ENCODE results near the gene FOXQ1. TPM values are rescaled to one million over a fixed set of nuclear protein-coding genes. Genes with fewer than 3 reads are reported as not detected.

Gene FOXQ1
- total and polyA plus RNA-seq, 2 of the 13 experiments (the other 11 are each of a cell fraction or from before 2014, with no cell fraction given), result 35.2 to 39.8 TPM

GRCh38 chr6:1267790-1268762 lies 43.8 kb upstream of the FOXQ1 start (continued):
- peak; percentile 80; the same call in 1 of the 2 replicates for TF ChIP-seq ZC3H13 (CRISPR knock-in tag; IDR thresholded peaks at IDR 0.05)
- TF ChIP-seq HNRNPL (IDR thresholded peaks at IDR 0.05; ENCODE audit: low read depth, low read length), result no peak
- TF ChIP-seq KDM5B (CRISPR knock-in tag; IDR thresholded peaks at IDR 0.05; ENCODE audit: borderline replicate concordance), result no peak
- peak; percentile 98 for TF ChIP-seq SAP130 (CRISPR knock-in tag; IDR thresholded peaks at IDR 0.05; ENCODE audit: low read depth)
- TF ChIP-seq ZBTB20 (CRISPR knock-in tag; IDR thresholded peaks at IDR 0.05; ENCODE audit: borderline replicate concordance, low read depth), result peak; percentile 100
- peak; percentile 90 for TF ChIP-seq ZMAT3 (CRISPR knock-in tag; conservative IDR thresholded peaks at IDR 0.05)
- no peak; the same call in 1 of the 2 replicates for TF ChIP-seq SNAPC5 (CRISPR knock-in tag; IDR thresholded peaks at IDR 0.05; ENCODE audit: borderline replicate concordance)
- no peak for TF ChIP-seq MAFG (CRISPR knock-in tag; IDR thresholded peaks at IDR 0.05)
- peak; percentile 86 for TF ChIP-seq ZEB1 (IDR thresholded peaks at IDR 0.05; ENCODE audit: insufficient replicate concordance, low read depth)
- TF ChIP-seq CREB1 (IDR thresholded peaks at IDR 0.05), result peak; percentile 63; the same call in 1 of the 2 replicates
- peak; percentile 93 for TF ChIP-seq CREB1 (CRISPR knock-in tag; IDR thresholded peaks at IDR 0.05)
- no peak for TF ChIP-seq ZNF569 (CRISPR knock-in tag; IDR thresholded peaks at IDR 0.05; ENCODE audit: borderline replicate concordance)
- peak; percentile 95 for TF ChIP-seq ZNF12 (CRISPR knock-in tag; IDR thresholded peaks at IDR 0.05)
- no peak for TF ChIP-seq ZFP36 (IDR thresholded peaks at IDR 0.05; ENCODE audit: borderline replicate concordance, low read depth, low read length, partially characterized antibody)
- TF ChIP-seq MAFF (IDR thresholded peaks at IDR 0.05; ENCODE audit: low read depth, low read length), result no peak
- TF ChIP-seq AHR (CRISPR knock-in tag; IDR thresholded peaks at IDR 0.05), result peak; percentile 71
- TF ChIP-seq ZSCAN22 (CRISPR knock-in tag; IDR thresholded peaks at IDR 0.05), result peak; percentile 77; the same call in 1 of the 2 replicates
- no peak for TF ChIP-seq SYNCRIP (IDR thresholded peaks at IDR 0.05; ENCODE audit: insufficient read depth, low read depth, low read length)
- TF ChIP-seq HMG20A (CRISPR knock-in tag; IDR thresholded peaks at IDR 0.05; ENCODE audit: borderline replicate concordance), result peak; percentile 100
- peak; percentile 54; the same call in 1 of the 2 replicates for TF ChIP-seq ZBTB2 (CRISPR knock-in tag; IDR thresholded peaks at IDR 0.05; ENCODE audit: low read depth)
- no peak for TF ChIP-seq EZH2 (conservative IDR thresholded peaks at IDR 0.05; ENCODE audit: low read depth, low read length)
- TF ChIP-seq HNRNPH1 (optimal IDR thresholded peaks at IDR 0.05; ENCODE audit: low read depth, low read length), result no peak
- peak; percentile 7; the same call in 1 of the 2 replicates for TF ChIP-seq ZNF33A (CRISPR knock-in tag; IDR thresholded peaks at IDR 0.05; ENCODE audit: borderline replicate concordance)
- peak; percentile 99 for TF ChIP-seq TOE1 (CRISPR knock-in tag; IDR thresholded peaks at IDR 0.05)
- TF ChIP-seq MED1 (CRISPR knock-in tag; IDR thresholded peaks at IDR 0.05), result peak; percentile 100
- peak; percentile 66; the same call in 1 of the 2 replicates for TF ChIP-seq KMT2A (CRISPR knock-in tag; IDR thresholded peaks at IDR 0.05)
- TF ChIP-seq SMARCE1 (IDR thresholded peaks at IDR 0.05; ENCODE audit: borderline replicate concordance), result peak; percentile 96
